GM19324 (cell line): ENCODE measurements around the gene ALDH3A1.

Experiments
- ATAC-seq: cut with Tn5 transposase; IDR thresholded peaks from one replicate; pipeline ENCODE4 v1.9.1; 2021; ENCODE audit warnings: mild to moderate bottlenecking, moderate library complexity; ENCODE audit not compliant: unreplicated experiment, low FRiP score

ALDH3A1 gene

GRCh38 chr17:19720631-19721426 is 27.3 kb downstream of the ALDH3A1 start:
- no peak for ATAC-seq

- ATAC-seq: no peak
Observed at GRCh38 chr17:19720210-19720475, 28.0 kb downstream of the ALDH3A1 start.

DNA sequence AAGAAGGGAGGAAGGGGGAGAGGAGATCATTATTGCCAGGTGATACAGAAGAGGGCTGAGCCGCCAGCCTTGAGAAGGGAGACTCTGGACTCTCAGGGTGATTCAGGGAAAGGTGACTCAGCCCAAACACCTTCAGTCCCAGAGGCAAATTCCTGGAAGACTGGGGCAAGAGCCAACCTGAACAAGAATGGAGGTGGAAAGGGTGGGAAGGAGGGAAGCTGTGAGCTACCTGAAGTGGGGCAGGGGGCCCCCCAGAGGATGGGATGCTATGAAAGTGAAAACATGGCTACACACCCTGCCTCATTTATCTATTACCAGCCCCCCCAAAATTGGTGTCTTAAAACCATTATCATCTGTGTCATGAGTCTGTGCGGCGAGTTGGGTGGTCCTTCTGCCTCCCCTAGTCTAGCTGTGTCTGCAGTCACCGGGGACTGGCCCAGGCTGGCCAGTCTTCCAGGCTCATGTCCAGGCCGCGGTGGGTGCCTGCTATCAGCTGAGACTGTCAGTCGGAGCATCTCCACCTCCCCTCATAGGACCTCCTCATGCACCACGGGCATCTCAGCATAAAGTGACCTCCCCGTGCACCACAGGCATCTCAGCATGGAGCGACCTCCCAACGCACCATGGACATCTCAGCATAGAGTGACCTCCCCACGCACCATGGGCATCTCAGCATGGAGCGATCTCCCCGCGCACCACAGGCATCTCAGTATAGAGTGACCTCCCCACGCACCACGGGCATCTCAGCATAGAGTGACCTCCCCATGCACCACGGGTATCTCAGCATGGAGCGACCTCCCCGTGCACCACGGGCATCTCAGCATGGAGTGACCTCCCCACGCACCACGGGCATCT is 28.5 kb downstream of the ALDH3A1 start:
- ATAC-seq: no peak

DNA sequence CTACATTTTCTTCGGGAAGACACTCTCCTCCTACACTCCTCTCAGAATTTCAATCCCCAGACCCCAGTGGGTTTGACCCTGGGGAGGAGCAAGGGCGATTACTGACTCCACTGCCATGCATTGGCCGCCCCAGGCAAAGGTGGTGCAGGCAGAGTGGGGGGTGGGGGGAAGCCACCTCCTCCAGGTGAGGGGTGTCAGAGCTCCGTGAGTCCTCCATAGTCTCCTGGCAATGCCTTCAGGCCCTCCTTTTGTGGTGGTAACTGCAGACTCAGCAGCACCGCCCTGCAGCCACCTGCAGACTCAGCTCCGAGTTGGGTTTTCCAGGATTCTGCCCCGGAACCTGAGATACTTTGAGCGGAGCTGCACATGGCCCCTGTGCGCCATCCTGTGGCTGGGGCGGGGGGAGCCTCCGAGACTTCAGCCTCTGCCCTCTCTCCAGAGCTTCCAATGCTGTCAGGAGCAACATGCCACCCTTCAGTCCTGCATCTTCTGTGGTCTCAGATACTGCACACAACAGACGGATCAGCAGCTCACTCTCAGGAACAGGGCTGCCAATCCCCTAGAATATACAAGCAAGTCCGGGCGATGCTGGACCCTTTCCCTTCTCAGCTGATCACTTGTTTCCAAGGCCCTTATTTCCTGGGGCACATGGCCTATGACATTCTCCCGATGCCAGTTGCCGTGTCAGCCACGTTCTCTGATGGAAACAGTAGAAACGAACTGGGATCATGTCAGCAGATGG is 29.3 kb downstream of the ALDH3A1 start:
- ATAC-seq: no peak

DNA sequence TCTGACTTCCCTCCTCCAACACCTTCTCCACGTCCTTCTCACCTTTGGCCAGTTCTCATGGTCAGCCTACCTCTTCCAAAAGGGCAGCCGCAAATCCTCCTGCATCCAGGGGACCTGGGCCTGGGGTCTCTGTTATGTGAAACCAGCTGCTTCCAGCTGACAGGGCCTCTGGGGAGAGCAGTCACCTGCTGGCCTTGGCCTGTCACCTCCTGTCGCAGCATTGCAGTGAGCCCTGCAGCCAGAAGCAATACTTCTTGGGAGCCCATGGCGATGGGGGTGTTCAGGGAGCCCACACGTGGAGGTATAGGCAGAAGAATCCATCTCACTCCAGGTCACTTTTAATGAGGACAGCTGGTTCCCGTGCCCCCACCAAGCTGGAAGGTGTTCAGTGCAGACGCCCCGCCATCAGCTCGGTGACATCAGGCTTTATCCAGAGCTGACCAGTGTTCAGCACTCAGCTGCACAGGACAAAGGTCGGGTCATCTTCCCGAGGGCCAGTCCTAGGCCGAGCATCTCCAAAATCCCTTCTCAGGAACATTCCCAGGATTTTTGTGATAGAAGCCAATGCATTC is 30.0 kb downstream of the ALDH3A1 start:
- ATAC-seq: no peak

DNA sequence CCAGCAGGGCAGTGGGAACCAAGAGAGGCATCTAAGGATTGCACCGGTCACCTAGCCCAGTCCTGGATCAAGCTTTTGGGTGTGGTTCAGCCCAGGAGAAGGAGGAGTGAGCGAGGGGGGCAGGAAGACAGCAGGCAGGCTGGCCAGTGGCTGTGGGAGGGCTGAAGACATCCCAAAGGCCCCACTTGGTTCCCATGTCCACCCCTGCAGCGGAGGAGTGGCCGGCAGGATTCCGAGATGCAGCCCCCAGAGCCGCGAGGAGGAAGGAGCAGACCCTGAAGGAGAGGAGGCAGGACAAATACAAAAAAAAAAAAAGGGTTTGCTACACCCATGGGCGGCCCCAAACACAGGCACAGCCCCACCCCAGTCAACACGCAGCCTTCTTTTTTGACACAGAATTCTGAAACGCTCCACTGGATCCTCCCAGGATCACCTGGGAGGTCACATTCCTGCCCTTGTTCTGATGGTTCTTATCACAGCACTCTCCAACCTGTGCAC is 30.6 kb downstream of the ALDH3A1 start:
- ATAC-seq: no peak

GRCh38 chr17:19717031-19717360 is 31.1 kb downstream of the ALDH3A1 start:
- no peak for ATAC-seq

- ATAC-seq: no peak
Observed at GRCh38 chr17:19716108-19717030, 31.7 kb downstream of the ALDH3A1 start, which contains the start of gene SLC47A2. SLC47A2 (minus strand) TSS chr17:19716584; CDS start chr17:19716555, 29 bp downstream.

GRCh38 chr17:19714542-19715411 is 33.3 kb downstream of the ALDH3A1 start:
- no peak for ATAC-seq

GRCh38 chr17:19713901-19714361 is 34.2 kb downstream of the ALDH3A1 start:
- ATAC-seq: no peak

- no peak for ATAC-seq
Observed at GRCh38 chr17:19713462-19713861, 34.6 kb downstream of the ALDH3A1 start.

- ATAC-seq: no peak
Observed at GRCh38 chr17:19712436-19713004, 35.6 kb downstream of the ALDH3A1 start.

- ATAC-seq: no peak
Observed at GRCh38 chr17:19709841-19710240, 38.3 kb downstream of the ALDH3A1 start.

DNA sequence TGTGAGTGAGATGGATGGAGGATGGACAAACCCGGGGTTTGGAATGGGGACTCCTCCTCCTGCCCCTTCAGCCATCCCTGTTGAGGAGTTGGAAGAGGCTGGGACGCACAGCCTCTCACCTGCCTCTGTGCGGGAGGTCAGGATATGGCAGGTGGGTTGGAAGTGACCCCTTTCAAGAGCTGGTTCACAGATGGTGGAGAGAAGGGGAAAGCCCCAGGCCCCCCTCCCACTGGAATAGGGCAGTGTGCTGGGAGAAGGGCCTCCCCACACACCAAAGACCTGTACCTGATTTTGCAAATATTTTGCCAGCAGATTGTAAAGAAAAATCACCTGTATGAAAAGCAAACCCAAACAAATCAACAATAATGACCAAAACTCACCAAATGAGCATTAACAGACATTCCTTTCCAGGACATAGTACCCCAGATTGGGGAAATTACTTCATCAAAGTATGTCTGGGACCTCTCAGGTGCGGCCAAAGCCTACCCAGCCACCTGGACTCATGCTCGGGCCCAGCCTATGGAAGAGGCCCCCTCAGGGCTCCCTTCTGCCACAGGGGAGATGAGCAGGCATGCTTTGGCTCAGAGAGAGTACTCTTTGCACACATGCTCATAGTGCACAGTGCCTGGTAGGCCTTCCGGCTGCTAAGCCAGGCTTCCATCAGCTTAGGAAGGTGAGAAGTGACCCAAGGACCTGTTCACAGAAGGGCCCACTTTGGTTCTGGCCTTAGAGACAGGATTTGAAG is 39.5 kb downstream of the ALDH3A1 start:
- ATAC-seq: no peak

DNA sequence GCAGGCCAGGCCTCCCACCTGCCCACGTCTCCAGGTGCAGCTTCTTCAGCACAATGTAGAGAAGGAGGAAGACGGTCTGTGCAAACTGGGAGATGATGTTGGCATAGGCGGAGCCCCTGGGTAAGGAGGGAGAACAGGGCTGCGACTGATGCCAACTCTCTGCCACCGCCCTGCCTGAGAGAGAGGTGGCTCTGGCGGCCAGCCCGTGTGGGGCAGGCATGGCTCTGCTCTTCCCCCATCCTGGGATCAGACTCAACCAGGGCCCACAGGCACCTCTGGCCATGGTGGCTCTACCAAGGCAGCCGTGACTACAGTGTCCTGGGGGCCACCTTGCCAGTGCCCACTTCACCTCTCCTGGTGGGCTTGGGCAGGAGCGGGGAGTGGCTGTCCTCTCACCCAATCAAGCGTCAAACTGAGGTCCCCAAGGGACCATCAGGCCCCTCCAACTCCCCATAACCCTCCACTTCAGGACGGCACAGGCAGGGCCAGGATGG is 40.3 kb downstream of the ALDH3A1 start:
- ATAC-seq: no peak

DNA sequence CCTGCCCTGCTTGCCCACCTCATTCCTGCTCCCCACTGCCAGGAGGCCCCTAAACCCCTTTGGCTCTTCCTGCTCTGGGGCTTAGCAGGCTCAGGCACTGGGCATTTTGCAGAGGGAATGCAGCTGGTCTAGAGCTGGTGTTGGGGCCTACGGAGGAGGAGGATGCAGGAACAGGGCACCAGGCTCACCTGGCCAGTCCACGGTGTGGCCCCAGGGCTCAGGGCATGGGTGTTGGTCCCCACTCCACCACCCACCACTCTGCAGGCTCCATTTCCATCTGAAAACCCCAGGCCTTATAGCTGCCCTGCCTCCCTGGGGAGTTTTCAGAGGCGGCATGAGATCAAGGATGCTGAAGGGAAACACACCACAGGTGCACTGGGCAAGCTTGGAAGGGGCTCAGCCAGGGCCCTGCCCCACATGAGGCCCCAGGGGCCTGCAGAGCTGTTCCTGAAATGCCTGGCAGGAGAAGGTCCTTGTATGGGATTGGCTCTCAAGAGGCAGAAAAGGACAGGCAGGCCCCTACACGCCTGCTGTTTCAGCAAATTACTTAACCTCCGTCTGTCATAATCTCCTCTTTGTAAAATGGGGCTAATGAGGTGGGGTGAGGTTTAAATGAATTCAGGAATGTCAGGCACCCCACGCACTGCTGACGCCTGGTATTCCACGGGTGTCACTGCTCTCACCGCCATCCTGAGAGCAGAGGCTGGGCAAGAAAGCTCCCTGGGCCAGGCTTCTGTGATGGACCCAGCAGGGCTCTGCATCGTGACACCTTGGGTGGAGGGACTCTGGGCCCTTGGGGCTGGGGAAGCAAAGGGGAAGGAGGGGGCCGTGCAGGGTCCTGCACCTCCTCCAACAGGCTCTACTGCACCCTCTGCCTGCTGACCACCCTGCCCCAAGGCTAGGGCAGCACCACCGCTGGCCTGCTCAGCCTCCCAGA is 41.0 kb downstream of the ALDH3A1 start:
- no peak for ATAC-seq
